GM04504 (cell line): ENCODE data around the gene EEF1A2.
A peak's percentile ranks its signal among the peaks of the same experiment; 100 is the strongest.

Source experiments
- DNase-seq: peaks from one replicate; pipeline ENCODE4 v3.0.0-alpha.2; 2012; ENCODE audit warnings: low read depth

Gene EEF1A2

GRCh38 chr20:63498960-63499337 is at the start of gene EEF1A2:
EEF1A2 (minus strand) TSS chr20:63499083; CDS start chr20:63497763, 1,320 bp downstream.
- DNase-seq = no peak

DNA sequence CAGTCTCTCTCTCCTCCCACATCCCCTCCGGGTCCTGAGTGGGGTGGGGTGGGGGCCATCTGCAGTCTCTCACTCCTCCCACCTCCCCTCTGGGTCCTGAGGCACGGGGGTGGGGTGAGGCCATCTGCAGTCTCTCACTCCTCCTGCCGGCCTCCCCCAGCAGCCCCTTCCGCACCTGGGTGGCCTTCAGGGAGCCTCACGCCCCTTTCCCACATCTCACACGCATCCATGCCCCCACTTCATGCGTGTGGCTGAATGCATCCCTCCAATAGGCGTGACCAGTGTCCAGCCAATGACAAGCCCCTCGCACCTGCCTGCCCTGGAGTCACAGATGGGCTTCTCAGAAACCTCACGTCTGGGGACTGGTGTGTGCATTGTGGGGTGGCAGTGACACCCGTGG is 49.7 kb upstream of the EEF1A2 start:
- DNase-seq = no peak

GRCh38 chr20:63547725-63548480 is 49.0 kb upstream of the EEF1A2 start, which contains the start of gene SRMS:
SRMS (minus strand) TSS chr20:63547749; CDS start chr20:63547463, 286 bp downstream.
- DNase-seq = no peak

DNA sequence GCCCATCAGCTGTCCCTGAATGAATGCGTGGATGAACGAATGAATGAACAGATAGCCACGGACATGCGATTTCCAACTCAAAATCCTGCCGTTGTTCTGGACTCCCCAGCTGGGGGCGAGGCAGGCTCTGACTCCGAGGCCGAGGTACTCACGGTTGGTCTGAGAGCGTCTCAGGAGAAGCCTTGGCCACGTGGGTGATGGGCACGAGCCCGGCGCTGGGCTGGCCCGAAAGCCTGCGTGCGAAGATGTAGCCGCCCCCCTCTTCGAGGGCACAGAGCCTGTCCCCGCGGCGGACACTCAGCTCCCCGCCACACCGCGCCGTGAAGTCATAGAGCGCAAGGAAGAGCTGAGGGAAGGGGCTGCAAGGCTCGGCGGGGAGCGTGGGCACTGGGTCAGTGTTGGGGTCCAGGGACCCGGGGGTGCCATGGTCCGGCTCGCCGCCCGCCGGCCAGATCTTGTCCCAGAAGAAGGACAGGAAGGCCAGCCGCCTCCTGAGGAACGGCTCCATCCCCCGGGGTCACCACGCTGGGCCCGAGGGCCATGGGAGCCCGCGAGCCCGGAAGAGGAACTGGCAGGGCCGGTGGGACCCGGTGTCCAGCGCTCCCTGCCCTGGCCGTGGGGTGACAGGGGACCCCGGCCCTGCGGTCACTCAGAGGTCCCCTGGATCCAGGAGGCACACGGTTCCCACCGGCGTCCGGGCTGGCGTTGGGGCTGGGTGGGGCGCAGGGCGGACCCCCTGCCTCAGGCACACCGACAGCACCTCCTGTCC is 48.3 kb upstream of the EEF1A2 start:
- no peak for DNase-seq

- DNase-seq = no peak
Observed at GRCh38 chr20:63546256-63546955, 47.5 kb upstream of the EEF1A2 start.

DNA sequence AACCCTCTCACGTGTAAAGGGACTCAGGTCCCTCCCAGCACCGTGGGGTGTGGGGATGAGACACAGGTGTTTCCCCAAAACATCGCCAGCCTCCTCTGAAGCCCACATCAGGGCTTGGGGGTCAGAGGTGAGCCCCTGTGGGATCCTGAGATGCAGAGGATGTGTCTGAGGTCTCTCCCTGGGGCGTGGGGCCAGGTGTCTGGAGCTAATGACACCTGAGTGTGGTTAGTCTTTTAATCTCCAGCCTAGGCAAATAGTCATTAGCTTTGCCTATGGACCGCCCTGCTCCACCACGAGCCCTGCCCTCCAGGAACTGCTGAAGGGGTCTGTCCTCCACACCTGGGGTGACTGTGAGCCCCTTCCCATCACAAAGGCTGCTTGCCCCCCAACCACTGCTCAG is 46.9 kb upstream of the EEF1A2 start:
- no peak for DNase-seq

DNA sequence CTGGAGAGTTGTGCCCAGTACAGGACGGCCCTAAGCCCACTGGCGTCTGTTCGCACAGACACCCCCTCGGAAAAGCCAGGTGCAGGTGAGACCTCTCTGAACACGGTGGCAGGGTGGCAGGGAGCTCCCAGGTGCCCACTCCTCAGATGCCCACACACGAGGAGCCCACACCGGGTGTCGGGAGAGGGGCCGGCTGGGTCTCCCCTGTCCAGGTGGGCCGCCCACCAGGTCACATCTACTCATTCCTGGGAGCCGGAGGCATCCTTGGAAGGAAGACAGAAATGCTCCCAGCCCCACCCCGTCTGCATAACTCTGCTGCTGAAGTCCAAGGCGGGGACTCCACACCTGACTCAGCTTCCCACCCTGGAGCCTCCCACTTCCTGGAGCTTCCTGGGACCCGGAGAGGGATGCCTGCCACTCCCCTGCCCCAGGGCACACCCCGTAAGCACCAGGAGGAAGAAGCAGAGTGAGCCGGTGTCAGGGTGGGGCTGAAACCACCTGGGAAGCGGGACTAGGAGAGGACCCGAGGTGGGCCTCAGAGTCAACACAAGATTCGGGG is 46.2 kb upstream of the EEF1A2 start:
- DNase-seq = no peak

DNA sequence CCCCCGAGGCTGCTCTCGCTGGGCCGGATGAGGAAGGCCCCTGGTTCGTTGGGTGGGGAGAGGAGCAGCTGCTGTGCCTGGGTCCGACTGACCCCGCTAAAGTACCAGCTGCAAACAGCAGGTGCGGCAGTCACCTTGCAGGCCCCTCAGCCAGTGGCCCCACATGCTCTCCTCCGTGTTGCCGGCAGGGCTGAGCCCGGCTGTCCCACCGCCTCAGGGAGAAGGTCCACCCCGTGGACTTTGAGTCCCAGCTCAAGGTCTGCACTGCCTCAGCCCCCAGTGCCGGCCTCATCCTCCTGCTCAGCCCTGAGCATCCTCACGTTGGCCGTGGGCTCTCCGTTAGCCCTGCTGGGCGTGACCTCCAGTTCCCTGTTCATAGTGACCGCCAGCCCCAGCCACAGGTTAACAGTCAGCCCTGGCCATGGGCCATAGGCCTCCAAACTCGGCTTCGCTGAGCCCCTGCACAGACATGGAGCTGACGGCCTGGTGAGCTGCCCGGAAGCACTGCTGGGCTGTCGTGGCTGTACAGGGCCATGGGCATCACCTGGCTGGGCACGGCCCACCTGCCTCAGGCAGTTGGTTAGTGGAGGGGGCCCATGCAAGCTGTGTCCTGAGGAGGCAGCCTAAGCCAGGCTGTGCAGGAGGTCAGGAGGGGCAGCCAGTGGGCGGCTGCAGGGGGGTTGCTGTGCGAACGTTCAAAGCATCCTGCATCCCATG is 45.5 kb upstream of the EEF1A2 start:
- no peak for DNase-seq

GRCh38 chr20:63543733-63544132 is 44.9 kb upstream of the EEF1A2 start:
- DNase-seq = no peak

- no peak for DNase-seq
Observed at GRCh38 chr20:63543131-63543530, 44.2 kb upstream of the EEF1A2 start.

DNA sequence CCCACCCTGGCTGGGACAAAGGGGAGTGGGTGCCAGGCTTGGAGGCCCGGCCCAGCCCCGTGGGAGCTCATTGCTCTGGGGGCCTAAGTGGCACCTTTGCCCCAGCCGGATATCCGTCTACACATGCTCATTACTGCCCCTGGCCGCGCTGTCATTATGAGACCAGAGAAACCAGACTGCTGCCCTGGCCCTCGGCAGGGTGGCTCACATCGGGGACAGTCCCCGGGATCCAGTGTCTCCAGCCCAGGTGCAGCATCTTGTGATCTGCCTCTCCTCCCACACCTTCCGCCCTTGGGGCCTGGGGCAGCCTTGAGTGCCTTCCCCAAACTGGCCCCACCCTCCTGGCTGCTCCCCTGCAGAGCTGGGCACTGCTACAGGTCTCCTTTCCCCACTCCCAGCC is 43.8 kb upstream of the EEF1A2 start:
- no peak for DNase-seq

DNA sequence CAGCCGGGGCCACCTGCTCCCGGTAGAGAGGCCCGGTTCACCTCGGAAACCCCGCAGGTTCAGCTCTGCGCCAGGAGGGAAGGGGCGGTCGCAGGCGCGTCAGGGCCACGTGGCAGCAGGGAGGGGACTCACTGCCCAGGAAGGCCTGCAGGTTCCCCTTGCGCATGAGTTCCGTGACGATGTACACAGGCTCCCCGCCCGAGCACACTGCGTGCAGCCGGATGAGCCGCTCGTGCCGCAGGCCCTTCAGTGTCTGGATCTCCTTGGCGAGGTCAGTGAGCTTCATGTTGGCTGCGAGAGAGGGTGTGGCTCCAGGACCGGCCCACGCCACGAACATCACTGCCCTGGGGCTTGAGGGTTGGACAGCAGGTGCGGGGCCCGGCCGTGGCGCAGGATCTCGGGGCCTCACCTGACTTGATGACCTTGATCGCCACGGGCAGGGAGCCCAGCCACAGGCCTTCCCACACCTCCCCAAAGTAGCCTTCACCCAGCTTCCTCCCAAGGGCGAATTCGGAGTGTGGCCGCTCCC is 43.2 kb upstream of the EEF1A2 start:
- DNase-seq = no peak

GRCh38 chr20:63541371-63541770 is 42.5 kb upstream of the EEF1A2 start:
- DNase-seq = no peak

DNA sequence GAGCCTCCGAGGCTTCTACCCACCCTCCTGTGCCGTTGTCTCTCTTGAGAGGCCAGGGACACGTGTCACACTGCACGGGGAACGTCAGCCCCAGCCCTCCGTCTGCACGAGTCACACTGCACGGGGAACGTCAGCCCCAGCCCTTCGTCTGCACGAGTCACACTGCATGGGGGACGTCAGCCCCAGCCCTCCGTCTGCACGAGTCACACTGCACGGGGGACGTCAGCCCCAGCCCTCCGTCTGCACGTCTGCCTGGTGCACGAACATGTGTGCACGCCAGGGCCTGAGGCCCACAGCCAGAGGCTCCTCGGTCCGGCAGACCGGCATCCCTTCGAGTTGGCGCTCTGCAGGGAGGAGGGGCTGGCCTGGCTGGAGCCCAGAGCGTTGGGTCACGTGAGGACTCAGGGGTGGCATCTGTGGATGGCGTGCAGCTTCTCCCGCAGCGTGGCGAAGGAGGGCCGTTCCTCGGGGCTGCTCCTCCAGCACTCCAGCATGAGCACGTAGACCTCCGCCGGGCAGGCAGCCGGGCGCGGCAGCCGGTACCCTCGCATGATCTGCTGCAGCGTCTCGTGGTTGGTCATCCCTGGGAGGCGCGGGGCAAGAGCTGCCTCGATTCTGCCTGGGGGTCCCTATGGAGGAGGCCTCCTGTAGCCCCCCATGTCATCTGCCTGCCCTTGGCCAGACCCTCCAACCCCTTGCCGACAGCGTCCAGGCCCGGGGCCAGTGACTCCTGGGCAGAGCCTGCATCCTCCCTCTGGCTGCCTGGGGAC is 41.7 kb upstream of the EEF1A2 start:
- DNase-seq = peak; percentile 26

DNA sequence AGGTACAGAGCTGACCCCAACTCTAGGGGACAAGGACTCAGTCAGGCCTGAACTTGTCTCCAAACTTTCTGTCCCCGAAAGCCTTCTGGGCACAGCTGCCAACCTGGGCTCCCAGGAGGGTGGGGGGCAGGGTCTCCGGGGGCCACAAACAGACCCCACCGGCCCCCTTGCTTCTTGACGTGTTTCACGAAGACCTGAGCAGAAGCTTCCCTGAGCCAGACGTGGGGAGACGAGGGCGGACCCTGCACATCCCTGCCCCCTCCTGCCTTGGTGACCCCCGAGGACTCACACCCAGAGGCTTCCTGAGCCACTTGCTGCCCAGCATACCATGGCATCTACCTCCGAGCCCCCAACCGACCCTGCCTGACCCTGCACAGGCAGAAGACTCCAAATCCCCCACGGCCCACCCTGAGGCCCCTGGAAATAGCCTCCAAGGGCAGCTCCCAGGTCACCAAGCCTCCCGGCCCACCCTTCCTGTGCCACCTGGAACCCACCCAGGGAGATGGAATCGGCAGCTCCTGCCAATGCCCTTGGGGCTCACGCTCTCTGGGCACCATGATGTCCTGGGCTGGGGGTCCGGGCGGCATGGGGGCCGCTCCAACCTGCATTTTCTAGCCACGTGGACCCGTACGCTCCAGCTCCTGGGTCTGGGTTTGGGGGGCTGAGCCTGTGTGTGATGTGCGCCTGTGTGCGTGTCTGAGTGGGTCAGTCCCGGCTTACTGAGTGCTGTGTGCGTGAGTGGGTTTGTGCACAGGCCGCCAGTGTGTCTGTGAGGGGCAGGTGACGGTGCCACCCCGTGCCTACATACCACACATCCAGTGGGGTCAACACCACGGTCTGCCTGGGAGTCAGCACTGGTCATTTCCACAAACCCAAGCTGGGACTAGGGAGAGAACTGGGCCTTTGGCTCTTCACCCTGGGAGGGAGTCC is 40.8 kb upstream of the EEF1A2 start:
- DNase-seq = no peak

GRCh38 chr20:63539092-63539430 is 40.2 kb upstream of the EEF1A2 start:
- DNase-seq = no peak

GRCh38 chr20:63538204-63539091 is 39.6 kb upstream of the EEF1A2 start:
- DNase-seq = no peak

- peak; percentile 82 for DNase-seq
Observed at GRCh38 chr20:63537525-63538203, 38.8 kb upstream of the EEF1A2 start.
